GM18526 (cell line): ENCODE measurements around the gene TOR4A.

ENCODE experiments used
- POLR2A ChIP-seq: IDR thresholded peaks from 3 replicates; pipeline ENCODE4 v1.6.1; 2011; ENCODE audit not compliant: insufficient read length; ENCODE audit errors: extremely low read depth

The TOR4A gene

GRCh38 chr9:137319739-137320551, 42.4 kb downstream of the TOR4A start:
- TF ChIP-seq POLR2A: no peak

GRCh38 chr9:137320555-137321384, 43.2 kb downstream of the TOR4A start:
- TF ChIP-seq POLR2A: no peak

GRCh38 chr9:137321726-137322361, 44.3 kb downstream of the TOR4A start:
- no peak for TF ChIP-seq POLR2A

GRCh38 chr9:137323531-137324331, 46.2 kb downstream of the TOR4A start:
- no peak for TF ChIP-seq POLR2A

- TF ChIP-seq POLR2A: no peak
Measured at GRCh38 chr9:137325124-137325523, 47.6 kb downstream of the TOR4A start.

GRCh38 chr9:137325799-137326198, 48.3 kb downstream of the TOR4A start:
- TF ChIP-seq POLR2A: no peak

GRCh38 chr9:137326445-137327065, 49.0 kb downstream of the TOR4A start:
- no peak for TF ChIP-seq POLR2A

GRCh38 chr9:137330689-137331088, 53.2 kb downstream of the TOR4A start:
- TF ChIP-seq POLR2A: no peak

- TF ChIP-seq POLR2A: no peak
Measured at GRCh38 chr9:137331929-137332328, 54.4 kb downstream of the TOR4A start.
